GM08714 (cell line): ENCODE measurements around the gene PRR15L.
"Not testable (repeated sequence)": the region's sequence is repeated elsewhere in the genome, so short reads cannot be mapped to it uniquely, and the experiment has no call there.

Source experiments
- H3K4me3 ChIP-seq: fragments of 200-500 bp; sonication (Bioruptor generic); 2 replicates; pipeline ENCODE4 v1.5.1; 2014; ENCODE audit warnings: mild to moderate bottlenecking, low read length, inconsistent platforms
- ZNF274 ChIP-seq: IDR thresholded peaks from 2 replicates; pipeline ENCODE4 v1.6.1; 2012; ENCODE audit warnings: mild to moderate bottlenecking, low read depth, low read length

The PRR15L gene

DNA sequence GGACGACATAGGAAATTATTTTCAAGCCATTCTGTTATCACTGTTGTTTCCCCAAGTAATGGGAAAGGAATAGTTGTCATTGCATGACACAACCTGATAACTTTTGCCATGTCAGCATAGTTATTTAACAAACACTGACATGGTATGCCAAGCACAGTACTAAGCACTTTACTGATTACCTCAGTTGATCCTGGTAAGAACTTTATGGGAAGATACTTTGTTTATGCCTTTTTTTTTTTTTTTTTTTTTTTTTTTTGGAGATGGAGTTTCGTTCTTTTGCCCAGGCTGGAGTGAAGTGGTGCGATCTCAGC, 32.0 kb downstream of the PRR15L start:
- no peak overlapping the region for H3K4me3 ChIP-seq
- no peak for TF ChIP-seq ZNF274

DNA sequence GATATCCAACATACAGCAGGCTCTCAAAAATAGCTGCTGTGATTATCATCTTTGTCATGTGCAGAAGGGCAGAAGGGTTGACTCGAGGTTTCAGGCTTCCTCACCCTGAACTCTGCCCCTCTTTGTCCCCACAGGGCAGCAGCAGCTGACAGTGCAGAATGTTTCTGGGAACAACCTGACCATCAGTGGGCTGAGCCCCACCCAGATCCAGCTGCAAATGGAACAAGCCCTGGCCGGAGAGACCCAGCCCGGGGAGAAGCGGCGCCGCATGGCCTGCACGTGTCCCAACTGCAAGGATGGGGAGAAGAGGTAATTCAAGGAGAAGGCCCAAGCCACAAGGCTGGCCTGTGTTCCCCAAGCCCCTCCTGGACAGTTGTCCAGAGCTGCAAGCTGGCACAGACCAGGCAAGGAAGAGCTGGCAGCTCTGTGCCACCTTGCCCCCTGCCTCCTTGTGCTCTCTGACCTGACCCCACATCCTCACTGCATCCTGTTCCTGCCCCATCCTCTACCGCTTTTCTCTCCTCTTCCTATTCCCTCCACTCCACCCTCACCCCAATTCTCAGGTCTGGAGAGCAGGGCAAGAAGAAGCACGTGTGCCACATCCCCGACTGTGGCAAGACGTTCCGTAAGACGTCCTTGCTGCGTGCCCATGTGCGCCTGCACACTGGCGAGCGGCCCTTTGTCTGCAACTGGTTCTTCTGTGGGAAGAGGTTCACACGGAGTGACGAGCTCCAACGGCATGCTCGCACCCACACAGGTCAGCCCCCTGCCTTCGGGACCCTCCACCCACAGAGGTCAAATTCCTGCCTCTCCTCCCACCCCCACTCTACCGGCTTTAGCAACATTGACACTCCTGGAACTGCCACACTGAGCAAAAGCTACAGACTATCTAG, 32.7 kb downstream of the PRR15L start:
- no peak for TF ChIP-seq ZNF274
- H3K4me3 ChIP-seq, result no peak overlapping the region

DNA sequence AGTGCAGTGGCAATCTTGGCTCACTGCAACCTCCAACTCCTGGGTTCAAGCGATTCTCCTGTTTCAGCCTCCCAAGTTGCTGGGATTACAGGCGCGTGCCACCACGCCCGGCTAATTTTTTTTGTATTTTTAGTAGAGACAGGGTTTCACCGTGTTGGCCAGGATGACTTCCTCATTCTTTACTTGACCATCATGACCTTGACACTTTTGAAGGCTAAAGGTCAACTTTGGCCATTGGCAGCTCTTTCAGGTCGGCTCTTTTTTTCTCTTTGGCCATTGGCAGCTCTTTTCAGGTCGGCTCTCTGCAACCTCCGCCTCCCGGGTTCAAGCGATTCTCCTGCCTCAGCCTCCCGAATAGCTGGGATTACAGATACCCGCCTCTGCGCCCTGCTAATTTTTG, 37.8 kb downstream of the PRR15L start:
- H3K4me3 ChIP-seq, result not testable (repeated sequence)

DNA sequence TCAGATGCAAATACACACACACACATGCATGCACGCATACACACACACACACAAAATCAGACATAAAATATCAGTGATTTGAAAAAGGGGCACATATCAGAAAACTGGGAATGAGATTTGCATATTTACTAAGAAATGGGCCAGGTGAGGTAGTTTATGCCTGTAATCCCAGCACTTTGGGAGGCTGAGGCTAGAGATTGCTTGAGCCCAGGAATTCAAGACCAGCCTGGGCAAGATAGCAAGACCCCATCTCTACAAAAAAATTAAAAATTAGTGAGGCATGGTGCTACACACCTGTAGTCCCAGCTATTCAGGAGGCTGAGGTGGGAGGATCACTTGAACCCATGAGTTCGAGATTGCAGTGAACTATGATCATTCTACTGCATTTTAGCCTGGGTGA, 38.7 kb downstream of the PRR15L start:
- H3K4me3 ChIP-seq, result no peak overlapping the region
- no peak for TF ChIP-seq ZNF274

DNA sequence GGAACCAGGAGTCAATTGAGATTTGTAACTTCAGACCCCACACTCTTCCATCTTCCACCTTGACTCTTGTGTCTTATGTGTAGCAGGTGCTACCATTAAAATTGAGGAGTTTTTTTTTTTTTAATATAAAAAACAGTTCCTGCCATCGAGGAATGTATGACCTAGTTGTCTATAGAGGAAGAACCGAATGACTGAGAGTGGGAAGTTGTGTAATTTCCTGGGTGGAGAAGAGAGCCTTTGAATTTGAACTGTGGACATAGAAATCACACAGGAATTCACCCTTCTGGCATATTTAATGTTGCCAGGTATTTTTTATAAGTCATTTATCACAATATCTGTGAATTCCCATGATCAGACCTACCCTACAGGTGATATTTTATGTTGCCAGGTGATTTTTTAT, 39.7 kb downstream of the PRR15L start:
- no peak overlapping the region for H3K4me3 ChIP-seq
- TF ChIP-seq ZNF274, result no peak

DNA sequence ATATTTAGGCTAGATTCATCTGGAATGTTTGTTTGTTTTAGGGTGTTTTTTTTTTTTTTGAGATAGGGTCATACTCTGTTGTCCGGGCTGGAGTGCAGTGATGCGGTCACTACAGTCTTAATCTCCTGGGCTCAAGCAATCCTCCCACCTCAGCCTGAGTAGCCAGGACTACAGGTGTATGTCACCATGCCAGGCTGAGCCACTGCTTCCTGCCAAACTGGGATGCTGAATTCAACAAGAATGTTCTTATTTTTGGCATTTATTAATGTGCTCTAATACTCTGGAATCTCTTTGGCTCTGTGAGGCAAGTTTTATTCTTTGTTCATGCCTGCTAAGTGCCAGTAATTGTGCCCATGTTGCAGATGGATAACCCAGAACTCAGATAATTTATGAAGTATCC, 40.1 kb downstream of the PRR15L start:
- no peak overlapping the region for H3K4me3 ChIP-seq
- TF ChIP-seq ZNF274, result no peak

DNA sequence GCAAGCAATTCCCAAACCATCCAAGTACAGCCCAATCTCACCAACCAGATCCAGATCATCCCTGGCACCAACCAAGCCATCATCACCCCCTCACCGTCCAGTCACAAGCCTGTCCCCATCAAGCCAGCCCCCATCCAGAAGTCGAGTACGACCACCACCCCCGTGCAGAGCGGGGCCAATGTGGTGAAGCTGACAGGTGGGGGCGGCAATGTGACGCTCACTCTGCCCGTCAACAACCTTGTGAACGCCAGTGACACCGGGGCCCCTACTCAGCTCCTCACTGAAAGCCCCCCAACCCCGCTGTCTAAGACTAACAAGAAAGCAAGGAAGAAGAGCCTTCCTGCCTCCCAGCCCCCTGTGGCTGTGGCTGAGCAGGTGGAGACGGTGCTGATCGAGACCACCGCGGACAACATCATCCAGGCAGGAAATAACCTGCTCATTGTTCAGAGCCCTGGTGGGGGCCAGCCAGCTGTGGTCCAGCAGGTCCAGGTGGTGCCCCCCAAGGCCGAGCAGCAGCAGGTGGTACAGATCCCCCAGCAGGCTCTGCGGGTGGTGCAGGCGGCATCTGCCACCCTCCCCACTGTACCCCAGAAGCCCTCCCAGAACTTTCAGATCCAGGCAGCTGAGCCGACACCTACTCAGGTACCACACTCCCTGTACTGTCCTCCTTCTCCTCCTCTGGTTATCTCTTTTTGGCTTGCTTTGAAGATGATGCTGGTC, 41.0 kb downstream of the PRR15L start:
- TF ChIP-seq ZNF274, result no peak
- no peak overlapping the region for H3K4me3 ChIP-seq

DNA sequence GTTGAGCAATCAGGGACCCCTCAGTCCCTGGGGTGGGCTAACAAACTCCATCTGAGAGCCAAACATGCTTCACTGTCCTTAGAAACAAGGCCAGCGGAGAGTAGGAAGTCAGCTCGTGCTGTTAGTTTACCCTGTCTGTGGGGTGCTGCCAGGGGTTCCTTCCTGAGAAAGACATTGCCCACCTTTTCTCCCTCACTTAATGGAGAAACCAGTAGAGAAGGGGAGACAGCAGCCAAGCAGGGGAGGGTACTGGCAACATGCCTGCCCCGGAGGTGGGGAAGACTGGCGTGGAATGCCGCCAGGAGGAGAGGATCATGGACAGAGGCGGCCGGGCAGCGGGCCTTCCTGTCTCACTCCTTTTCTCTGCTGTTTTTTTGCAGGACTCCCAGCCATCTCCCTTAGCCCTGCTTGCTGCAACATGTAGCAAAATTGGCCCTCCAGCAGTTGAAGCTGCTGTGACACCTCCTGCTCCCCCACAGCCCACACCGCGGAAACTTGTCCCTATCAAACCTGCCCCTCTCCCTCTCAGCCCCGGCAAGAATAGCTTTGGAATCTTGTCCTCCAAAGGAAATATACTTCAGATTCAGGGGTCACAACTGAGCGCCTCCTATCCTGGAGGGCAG, 41.8 kb downstream of the PRR15L start:
- no peak for TF ChIP-seq ZNF274
- no peak overlapping the region for H3K4me3 ChIP-seq

DNA sequence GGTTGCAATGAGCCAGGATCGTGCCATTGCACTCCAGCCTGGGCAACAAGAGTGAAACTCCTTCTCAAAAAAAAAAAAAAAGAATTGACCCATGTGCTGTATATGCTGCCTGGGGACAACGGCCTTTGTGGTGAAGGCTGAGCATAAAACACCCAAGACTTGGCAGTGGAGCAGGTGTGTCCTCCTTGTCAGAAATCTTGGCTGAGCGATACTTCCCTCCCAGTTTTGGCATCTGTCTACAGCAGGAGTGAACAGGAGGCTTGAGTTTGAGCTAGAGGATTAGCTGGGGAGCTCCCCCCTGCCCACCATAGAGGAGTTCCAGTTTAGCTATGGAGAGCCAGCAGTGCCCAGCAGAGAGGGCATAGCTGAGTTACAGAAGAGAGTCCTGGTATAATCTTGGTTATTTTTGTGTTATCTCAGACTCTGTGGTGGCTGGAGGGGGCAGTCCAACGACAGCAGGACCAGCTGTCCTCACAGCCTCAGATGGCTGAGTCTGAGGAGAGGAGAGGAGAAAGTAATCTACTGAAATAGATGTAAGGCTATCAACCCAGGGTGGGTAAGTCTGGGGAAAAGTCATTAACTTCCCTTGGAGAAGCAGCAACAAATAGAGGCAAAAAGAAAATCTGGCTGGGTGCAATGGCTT, 43.3 kb downstream of the PRR15L start:
- H3K4me3 ChIP-seq, result no peak overlapping the region
- no peak for TF ChIP-seq ZNF274

DNA sequence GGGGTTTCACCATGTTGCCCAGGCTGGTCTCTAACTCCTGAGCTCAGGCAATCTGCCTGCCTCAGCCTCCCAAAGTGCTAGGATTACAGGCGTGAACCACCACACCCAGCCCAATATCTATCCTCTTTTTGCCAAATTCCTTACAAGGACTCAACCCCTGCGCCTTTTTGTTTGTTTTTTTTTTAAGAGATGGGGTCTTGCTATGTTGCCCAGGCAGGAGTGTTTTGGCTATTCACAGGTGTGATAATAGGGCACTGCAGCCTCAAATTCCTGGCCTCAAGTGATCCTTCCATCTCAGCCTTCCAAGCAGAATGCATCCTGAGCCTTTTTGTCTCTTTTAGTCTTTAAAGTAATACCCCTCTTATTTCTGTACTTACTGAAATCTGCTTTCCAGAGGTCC, 44.6 kb downstream of the PRR15L start:
- no peak overlapping the region for H3K4me3 ChIP-seq
- no peak for TF ChIP-seq ZNF274

DNA sequence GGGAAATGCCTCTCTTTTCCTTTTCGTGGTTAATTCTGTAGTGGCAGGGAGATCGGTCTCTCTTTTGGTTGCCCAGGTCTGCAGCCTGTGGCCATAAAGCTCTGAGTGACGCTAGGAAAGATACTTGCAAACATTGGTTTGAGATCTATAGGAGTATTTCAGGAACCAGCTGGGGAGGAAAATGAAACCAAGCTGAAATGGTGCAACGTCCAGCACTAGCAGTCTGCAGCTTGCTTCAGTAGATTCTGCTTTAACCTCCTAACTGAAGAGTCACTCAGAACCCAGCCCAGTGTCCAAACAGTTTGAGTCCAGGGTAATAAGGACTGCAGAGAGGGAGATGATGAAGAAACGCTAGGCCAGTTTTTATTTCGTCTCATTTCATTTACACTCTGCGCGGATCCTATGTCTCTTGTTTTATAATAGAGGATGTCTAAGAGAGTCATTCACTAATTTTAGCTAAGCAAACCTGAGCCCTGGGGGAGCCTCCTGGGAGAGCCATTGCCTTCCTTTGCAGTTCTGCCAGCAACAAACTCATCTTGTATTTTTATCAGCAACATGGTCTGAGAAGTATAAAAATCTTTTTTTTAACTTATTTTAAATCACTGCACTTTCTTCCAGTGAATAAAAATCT, 49.6 kb downstream of the PRR15L start:
- peak overlapping the region; percentile 16; the same call in 1 of the 2 replicates for H3K4me3 ChIP-seq
- TF ChIP-seq ZNF274, result no peak

DNA sequence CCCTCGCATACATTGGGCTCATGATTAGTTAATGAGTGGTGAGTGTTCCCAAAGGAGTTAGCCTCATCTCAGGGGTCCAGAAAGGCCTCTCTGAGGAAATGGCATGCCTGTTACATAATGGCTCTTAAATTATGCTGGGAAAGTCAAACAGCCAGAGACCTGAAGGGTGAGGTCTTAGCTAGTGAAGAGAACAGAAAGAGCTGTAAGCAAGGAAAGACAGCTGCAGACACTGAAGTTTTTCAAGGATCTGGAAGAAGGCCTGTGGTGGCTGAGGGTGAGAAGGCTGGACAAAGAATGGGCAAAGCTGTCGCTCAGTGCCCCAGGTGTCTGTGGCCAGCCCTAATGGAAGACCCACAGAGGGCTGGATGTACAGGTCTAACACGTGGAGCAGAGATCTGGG, 51.2 kb downstream of the PRR15L start:
- H3K4me3 ChIP-seq, result no peak overlapping the region
- TF ChIP-seq ZNF274, result no peak

DNA sequence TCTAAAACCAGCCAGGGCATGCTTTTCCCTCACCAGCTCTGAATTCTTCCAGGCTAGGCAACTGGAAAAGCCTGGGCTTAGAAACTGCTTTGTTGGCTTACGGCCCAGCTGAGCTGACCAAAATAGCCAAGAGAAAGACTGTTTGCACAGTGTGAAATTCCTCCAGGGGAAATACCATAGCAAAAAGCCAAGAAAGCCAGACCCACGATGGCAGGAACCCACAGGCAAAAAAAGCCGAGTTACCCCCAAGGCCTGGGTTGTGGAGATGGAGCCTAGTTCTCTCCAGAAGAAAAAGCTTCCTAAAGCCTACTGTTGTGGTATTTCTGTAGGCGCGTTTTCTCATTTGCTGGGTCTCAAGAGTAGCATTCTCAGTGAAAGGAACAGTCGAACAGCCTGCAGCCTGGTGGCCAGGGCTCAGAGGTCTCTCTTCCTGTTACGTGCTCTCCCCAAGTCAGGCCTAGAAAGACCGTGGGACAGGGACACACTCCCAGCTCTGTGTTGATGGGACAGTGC, 52.4 kb downstream of the PRR15L start:
- H3K4me3 ChIP-seq, result no peak overlapping the region
- no peak for TF ChIP-seq ZNF274

DNA sequence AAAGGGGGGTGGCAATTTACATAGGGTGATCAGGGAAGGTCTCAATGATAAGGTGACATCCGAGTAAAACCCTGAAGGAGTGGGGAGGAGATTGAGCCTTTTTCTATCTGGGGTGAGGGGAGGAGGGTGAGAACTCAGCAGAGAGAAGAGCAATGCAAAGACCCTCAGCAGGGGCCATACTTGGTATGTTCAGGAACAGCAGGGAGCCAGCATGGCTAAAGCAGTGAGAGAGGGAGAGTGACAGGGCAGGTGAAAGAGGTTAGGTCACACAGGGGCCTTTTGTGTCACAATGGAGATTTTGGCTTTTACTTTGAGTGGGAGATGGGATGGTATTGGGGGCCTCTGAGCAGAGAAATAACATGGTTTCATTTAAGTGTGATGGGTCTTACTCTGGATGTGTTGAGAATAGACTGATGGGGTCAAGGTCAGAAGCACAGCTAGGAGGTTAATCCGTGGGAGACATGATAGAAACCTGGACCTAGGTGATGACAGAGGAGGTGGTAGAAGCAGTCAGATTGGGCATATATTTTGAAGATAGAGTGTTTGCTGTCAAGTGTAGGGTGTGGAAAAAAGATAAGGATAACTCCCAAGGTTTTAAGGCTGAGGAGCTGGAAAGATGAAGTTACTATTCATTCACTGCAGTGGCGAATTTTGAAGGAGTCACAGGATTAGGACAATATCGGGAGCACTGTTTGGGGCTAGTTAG, 55.5 kb downstream of the PRR15L start:
- no peak for TF ChIP-seq ZNF274
- H3K4me3 ChIP-seq, result no peak overlapping the region
